GM12892 (cell line): ENCODE results near the gene NAV2.

Experiments used
- POLR2A ChIP-seq: IDR thresholded peaks from 2 replicates; pipeline ENCODE4 v1.6.1; 2011; ENCODE audit warnings: low read depth, low read length, control low read depth
- TAF1 ChIP-seq: IDR thresholded peaks from 2 replicates; pipeline ENCODE4 v1.6.1; 2011; ENCODE audit warnings: low read depth, mild to moderate bottlenecking, control low read depth, low read length, borderline replicate concordance

DNA sequence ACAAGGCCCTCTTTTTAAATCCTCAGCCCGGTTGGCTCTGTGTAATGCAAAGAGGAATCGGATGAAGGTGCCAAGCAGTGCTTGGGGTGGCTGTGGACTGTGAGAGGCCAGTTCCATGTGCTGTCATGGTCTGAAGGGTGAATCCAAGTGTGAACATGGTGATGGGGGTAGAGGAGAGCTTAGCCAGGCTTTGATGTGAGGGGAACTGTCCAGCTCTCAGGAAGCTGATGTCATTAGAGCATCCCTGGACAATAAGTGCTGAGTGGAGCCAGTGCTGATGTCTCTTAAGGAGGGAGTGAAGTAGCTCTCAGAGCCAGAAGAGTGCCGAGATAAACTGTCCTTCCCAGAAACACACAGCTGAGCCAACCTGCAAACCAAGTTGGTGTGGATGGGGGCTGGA lies 53.6 kb downstream of the NAV2 start:
- TF ChIP-seq TAF1 (no peak), POLR2A (no peak)
